CD4-positive, alpha-beta memory T cell (primary cell): Measurements from ENCODE around the gene ZNF578. TPM values are rescaled to one million over a fixed set of nuclear protein-coding genes. Genes with fewer than 3 reads are reported as not detected.
"Not testable (repeated sequence)": the region's sequence is repeated elsewhere in the genome, so short reads cannot be mapped to it uniquely, and the experiment has no call there.

Source experiments
- CTCF ChIA-PET: fragments of 350-600 bp; sonication (Branson Sonifier 250); formaldehyde crosslinking; loops from one replicate; lab custom pipeline; 2021; ENCODE audit warnings: inconsistent platforms; ENCODE audit not compliant: partially characterized antibody; lab: Charles Lee
- POLR2A ChIA-PET: fragments of 350-600 bp; sonication (Branson Sonifier 250); formaldehyde crosslinking; loops from one replicate; lab custom pipeline; 2021; ENCODE audit not compliant: partially characterized antibody; lab: Charles Lee
- DNase-seq, 5 donors: peaks; one replicate each; pipeline versions ENCODE4 v3.0.0 to v3.0.0-alpha.2; 2020 to 2022; ENCODE audit warnings: mixed read lengths in 1 of 5
- H3K27ac ChIP-seq: one replicate; pipeline ENCODE4 v1.7.0; 2013; ENCODE audit warnings: low read depth, low read length
- H3K27me3 ChIP-seq: 2 replicates; pipeline ENCODE4 v1.7.0; 2013; ENCODE audit warnings: mild to moderate bottlenecking, low read length, moderate library complexity; ENCODE audit not compliant: insufficient read depth
- H3K36me3 ChIP-seq: 2 replicates; pipeline ENCODE4 v1.7.0; 2013; ENCODE audit warnings: mild to moderate bottlenecking, low read length, moderate library complexity; ENCODE audit not compliant: insufficient read depth
- H3K4me1 ChIP-seq: 2 replicates; pipeline ENCODE4 v1.7.0; 2013; ENCODE audit warnings: mild to moderate bottlenecking, low read length, moderate library complexity; ENCODE audit not compliant: insufficient read depth
- H3K4me3 ChIP-seq, 2 donors: one replicate each; pipeline ENCODE4 v1.7.0; 2013; ENCODE audit warnings: low read length in 2 of 2, mild to moderate bottlenecking in 1 of 2
- H3K9me3 ChIP-seq, 2 donors: one replicate each; pipeline ENCODE4 v1.7.0; 2013; ENCODE audit warnings: low read length in 2 of 2, control low read depth in 1 of 2; ENCODE audit not compliant: control insufficient read depth in 1 of 2
- H3K27ac Mint-ChIP-seq, 7 donors: one replicate each; pipeline ENCODE4 v1.8.0; 2020 to 2021; ENCODE audit warnings: mixed read lengths in 7 of 7, mild to moderate bottlenecking in 6 of 7, inconsistent platforms in 3 of 7, moderate library complexity in 3 of 7
- H3K27me3 Mint-ChIP-seq, 2 donors: one replicate each; pipeline ENCODE4 v1.8.0; 2020 to 2021; ENCODE audit warnings: mixed read lengths in 2 of 2
- H3K36me3 Mint-ChIP-seq, 2 donors: one replicate each; pipeline ENCODE4 v1.8.0; 2020 to 2021; ENCODE audit warnings: mixed read lengths in 2 of 2, inconsistent platforms in 1 of 2, mild to moderate bottlenecking in 1 of 2
- H3K4me1 Mint-ChIP-seq, 4 donors: one replicate each; pipeline ENCODE4 v1.8.0; 2020 to 2021; ENCODE audit warnings: mixed read lengths in 4 of 4, mild to moderate bottlenecking in 1 of 4
- H3K4me3 Mint-ChIP-seq, 8 donors: one replicate each; pipeline ENCODE4 v1.8.0; 2020 to 2021; ENCODE audit warnings: mixed read lengths in 8 of 8, mild to moderate bottlenecking in 7 of 8, moderate library complexity in 6 of 8, inconsistent platforms in 3 of 8
- H3K9me3 Mint-ChIP-seq, 8 donors: one replicate each; pipeline ENCODE4 v1.8.0; 2020 to 2021; ENCODE audit warnings: mixed read lengths in 8 of 8, mild to moderate bottlenecking in 5 of 8, inconsistent platforms in 3 of 8, moderate library complexity in 1 of 8
- intact Hi-C: fragments of 100-400 bp; cut with micrococcal nuclease; formaldehyde crosslinking; loops from one replicate; pipeline ENCODE4 v1.15.1; 2023
- polyA plus RNA-seq, 2 donors: library from polyadenylated mRNA; unstranded; fragments of 300-500 nt; fragmentation: Illumina TruSeq; gene quantifications; one replicate each; pipeline ENCODE4 v1.2.3, GENCODE V29; 2021
- total RNA-seq, 2 experiments: library from RNA; stranded (reverse); gene quantifications; one replicate each; pipeline ENCODE4 v1.2.3, GENCODE V29; 2021

The ZNF578 gene
- total and polyA plus RNA-seq, 4 experiments from 2014 or later = 1.9 to 4.9 (median 3.2) TPM

DNA sequence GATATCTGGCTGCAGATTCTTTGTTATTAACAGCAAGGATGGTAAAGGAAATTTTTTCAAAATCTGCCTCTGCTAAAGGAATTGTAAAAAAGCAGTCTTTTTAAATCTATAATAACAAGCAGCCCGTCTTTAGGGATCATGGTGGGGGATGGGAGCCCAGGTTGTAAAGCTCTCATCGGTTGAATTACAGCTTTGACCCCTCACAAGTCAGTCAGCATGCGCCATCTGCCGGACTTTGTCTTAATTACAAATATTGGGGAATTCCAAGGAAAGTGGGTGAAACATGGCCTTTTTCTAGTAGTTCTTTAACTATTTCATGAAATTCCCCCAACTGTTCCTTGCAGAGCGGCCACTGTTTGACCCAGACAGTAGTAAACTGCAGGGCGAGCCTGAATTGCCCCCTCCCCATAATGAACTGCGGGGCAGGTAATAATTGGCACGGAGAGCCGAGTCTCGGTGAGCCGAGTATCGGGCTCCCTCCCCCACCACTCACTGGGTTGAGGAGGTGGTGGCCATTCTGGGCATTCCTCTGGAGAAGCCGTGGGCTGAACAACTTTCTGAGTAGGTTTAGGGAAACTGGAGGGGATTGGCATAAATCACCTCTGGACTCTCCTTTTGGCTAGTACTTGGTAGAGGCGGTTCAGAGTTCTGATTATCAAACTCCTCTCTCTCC lies 11.6 kb downstream of the ZNF578 start:
- ChIA-PET POLR2A (no interaction called here), CTCF (no interaction called here)
- Mint-ChIP-seq H3K27ac (no peak overlapping the region), H3K9me3 (peaks cover 2 to 96% (median 86%) of the 10 kb centered on the region in 8 donors), H3K36me3 (peaks cover 58 to 65% of the 10 kb centered on the region in 2 donors), H3K4me1 (no peaks in the 10 kb centered on the region), H3K4me3 (peak overlapping the region in 1 of 8 donors; percentile 5), H3K27me3 (no peaks in the 10 kb centered on the region)
- Histone ChIP-seq H3K4me1 (no peaks in the 10 kb centered on the region), H3K4me3 (no peak overlapping the region), H3K9me3 (peaks cover 0 to 44% of the 10 kb centered on the region in 2 donors), H3K27me3 (no peaks in the 10 kb centered on the region), H3K27ac (no peak overlapping the region), H3K36me3 (no peaks in the 10 kb centered on the region)
- intact Hi-C loops = no loop called here
- DNase-seq = no peak

DNA sequence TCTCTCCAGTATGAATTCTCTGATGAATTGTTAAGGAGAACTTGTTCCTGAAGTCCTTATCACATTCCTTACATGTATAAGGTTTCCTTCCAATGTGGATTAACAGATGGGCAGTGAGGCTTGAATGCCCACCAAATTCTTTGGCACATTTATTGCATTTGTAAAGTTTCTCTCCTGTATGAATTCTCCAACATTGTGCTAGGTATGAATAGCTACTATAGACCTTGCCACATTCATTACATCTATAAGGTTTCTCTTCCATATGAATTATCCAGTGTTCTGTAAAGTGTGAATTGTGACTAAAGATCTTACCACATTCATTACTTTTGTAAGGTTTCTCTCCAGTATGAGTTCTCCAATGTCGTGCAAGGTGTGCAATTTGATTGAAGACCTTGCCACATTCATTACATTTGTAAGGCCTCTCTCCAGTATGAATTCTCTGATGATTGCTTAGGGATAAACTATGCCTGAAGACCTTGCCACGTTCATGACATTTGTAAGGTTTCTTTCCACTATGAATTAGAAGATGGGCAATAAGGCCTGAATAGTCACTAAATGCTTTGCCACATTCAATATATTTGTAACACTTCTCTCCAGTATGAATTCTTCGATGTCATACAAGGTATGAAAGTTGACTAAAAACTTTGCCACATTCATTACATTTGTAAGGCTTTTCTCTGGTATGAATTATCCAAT lies 20.4 kb downstream of the ZNF578 start:
- Histone ChIP-seq H3K27ac (no peak overlapping the region), H3K36me3 (no peaks in the 10 kb centered on the region), H3K4me3 (no peak overlapping the region), H3K9me3 (peaks cover 0 to 69% of the 10 kb centered on the region in 2 donors), H3K27me3 (no peaks in the 10 kb centered on the region), H3K4me1 (no peaks in the 10 kb centered on the region)
- Mint-ChIP-seq H3K9me3 (peaks cover 3 to 96% (median 91%) of the 10 kb centered on the region in 8 donors), H3K4me1 (no peaks in the 10 kb centered on the region), H3K27me3 (no peaks in the 10 kb centered on the region), H3K36me3 (peaks cover 40 to 53% of the 10 kb centered on the region in 2 donors), H3K4me3 (no peak overlapping the region), H3K27ac (no peak overlapping the region)
- intact Hi-C loops = no loop called here
- POLR2A ChIA-PET = no interaction called here
- no peak for DNase-seq
- CTCF ChIA-PET = no interaction called here

DNA sequence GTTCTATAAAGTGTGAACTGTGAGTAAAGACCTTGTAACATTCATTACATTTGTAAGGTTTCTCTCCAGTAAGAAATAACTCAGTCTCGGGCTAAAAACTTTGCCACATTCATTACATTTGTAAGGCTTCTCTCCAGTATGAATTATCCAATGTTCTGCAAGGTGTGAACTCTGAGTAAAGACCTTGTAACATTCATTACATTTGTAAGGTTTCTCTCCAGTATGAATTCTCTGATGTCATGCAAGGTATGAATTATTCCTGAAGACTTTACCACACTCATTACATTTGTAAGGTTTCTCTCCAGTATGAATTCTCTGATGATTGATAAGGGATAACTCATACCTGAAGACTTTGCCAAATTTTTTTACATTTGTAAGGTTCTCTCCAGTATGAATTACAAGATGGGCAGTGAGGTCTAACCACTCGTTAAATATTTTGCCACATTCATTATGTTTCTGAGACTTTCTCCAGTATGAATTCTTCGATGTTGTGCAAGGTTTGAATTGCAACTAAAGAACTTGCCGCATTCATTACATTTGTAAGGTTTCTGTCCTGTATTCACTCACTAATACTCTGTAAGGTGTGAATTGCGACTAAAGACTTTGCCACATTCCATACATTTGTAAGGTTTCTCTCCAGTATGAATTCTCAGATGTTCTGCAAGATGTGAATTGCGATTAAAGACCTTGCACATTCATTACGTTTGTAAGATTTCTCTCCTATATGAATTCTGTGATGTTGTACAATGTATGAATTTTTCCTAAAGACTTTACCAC lies 21.2 kb downstream of the ZNF578 start:
- no peaks in the 10 kb centered on the region for H3K4me1 ChIP-seq
- Mint-ChIP-seq H3K27ac (no peak overlapping the region), H3K27me3 (no peaks in the 10 kb centered on the region), H3K4me3 (peak overlapping the region in 1 of 8 donors; percentile 33), H3K9me3 (peaks cover 3 to 94% (median 91%) of the 10 kb centered on the region in 8 donors), H3K36me3 (peaks cover 38 to 50% of the 10 kb centered on the region in 2 donors), H3K4me1 (no peaks in the 10 kb centered on the region)
- H3K36me3 ChIP-seq = no peaks in the 10 kb centered on the region
- no peaks in the 10 kb centered on the region for H3K27me3 ChIP-seq
- H3K9me3 ChIP-seq = peaks cover 0 to 69% of the 10 kb centered on the region in 2 donors
- intact Hi-C loops = no loop called here
- no peak overlapping the region for H3K27ac ChIP-seq
- POLR2A ChIA-PET = no interaction called here
- no peak overlapping the region for H3K4me3 ChIP-seq
- DNase-seq = no peak
- CTCF ChIA-PET = no interaction called here

DNA sequence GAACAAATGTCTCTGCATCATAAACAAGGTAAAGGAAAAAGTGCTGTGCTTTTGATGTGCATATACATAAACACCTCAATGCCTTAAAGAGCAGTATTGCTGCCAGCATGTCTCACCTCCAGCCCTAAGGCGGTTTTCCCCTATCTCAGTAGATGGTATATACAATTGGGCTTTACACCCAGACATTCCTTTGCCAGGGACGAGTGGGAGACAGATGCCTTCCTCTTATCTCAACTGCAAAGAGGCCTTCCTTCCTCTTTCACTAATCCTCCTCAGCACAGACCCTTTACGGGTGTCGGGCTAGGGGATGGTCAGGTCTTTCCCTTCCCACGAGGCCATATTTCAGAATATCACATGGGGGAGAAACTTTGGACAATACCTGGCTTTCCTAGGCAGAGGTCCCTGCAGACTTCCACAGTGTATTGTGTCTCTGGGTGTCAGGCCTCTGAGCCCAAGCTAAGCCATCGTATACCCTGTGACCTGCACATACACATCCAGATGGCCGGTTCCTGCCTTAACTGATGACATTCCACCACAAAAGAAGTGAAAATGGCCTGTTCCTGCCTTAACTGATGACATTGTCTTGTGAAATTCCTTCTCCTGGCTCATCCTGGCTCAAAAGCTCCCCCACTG lies 30.9 kb downstream of the ZNF578 start:
- POLR2A ChIA-PET = not testable (repeated sequence)

DNA sequence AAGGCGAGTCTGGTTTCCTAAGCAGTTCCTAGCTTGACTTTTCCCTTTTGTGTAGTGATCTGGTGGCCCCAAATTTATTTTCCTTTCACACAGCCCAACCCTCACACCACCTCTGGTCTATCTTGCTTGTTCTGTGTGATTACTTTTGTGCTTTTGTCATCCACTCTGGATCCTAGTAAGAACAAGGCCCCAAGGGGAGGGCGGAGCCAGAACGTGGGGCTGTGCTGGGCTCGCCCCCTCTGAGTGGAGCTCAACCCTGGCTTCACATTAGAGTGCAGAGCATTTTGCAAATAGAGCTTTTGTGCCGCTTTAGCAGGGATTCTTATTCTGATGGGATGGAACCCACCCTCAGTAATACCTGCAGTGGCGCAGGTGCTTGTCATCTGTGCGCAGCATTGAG lies 31.7 kb downstream of the ZNF578 start:
- H3K27ac Mint-ChIP-seq, H3K36me3 ChIP-seq, H3K9me3 ChIP-seq, H3K4me1 Mint-ChIP-seq, CTCF ChIA-PET, POLR2A ChIA-PET, DNase-seq, H3K27ac ChIP-seq, H3K27me3 ChIP-seq, H3K4me3 ChIP-seq, intact Hi-C loops, H3K27me3 Mint-ChIP-seq, H3K4me1 ChIP-seq: not testable (repeated sequence)
- peak overlapping the region in 1 of 8 donors; percentile 9 for H3K4me3 Mint-ChIP-seq
- peaks cover 29 to 33% of the 10 kb centered on the region in 2 donors for H3K36me3 Mint-ChIP-seq
- peaks cover 2 to 85% (median 71%) of the 10 kb centered on the region in 8 donors for H3K9me3 Mint-ChIP-seq

More for the DNA sequence above, 30.9 kb downstream of the ZNF578 start:
- CTCF ChIA-PET, H3K36me3 ChIP-seq, H3K27me3 Mint-ChIP-seq, H3K4me1 Mint-ChIP-seq, H3K27me3 ChIP-seq, H3K9me3 ChIP-seq, H3K27ac Mint-ChIP-seq, H3K4me1 ChIP-seq, intact Hi-C loops, H3K4me3 ChIP-seq, H3K4me3 Mint-ChIP-seq, DNase-seq, H3K27ac ChIP-seq: not testable (repeated sequence)
- H3K9me3 Mint-ChIP-seq = peaks cover 2 to 87% (median 69%) of the 10 kb centered on the region in 8 donors
- peaks cover 30 to 34% of the 10 kb centered on the region in 2 donors for H3K36me3 Mint-ChIP-seq

DNA sequence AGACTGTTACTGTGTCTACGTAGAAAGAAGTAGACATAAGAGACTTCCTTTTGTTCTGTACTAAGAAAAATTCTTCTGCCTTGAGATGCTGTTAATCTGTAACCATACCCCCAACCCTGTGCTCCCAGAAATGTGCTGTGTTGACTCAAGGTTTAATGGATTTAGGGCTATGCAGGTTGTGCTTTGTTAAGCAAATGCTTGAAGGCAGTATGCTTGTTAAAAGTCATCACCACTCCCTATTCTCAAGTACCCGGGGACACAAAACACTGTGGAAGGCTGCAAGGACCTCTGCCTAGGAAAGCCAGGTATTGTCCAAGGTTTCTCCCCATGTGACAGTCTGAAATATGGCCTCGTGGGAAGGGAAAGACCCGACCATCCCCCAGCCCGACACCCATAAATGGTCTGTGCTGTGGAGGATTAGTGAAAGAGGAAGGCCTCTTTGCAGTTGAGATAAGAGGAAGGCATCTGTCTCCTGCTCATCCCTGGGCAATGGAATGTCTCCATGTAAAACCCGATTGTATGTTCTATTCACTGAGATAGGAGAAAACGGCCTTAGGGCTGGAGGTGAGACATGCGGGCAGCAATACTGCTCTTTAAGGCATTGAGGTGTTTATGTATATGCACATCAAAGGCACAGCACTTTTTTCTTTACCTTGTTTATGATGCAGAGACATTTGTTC lies 32.3 kb downstream of the ZNF578 start:
- H3K36me3 ChIP-seq, POLR2A ChIA-PET, H3K27me3 Mint-ChIP-seq, H3K27ac Mint-ChIP-seq, H3K27me3 ChIP-seq, CTCF ChIA-PET, H3K4me3 ChIP-seq, H3K27ac ChIP-seq, intact Hi-C loops, H3K4me1 Mint-ChIP-seq, DNase-seq, H3K4me1 ChIP-seq, H3K9me3 ChIP-seq: not testable (repeated sequence)
- peaks cover 26 to 30% of the 10 kb centered on the region in 2 donors for H3K36me3 Mint-ChIP-seq
- peaks cover 2 to 85% (median 72%) of the 10 kb centered on the region in 8 donors for H3K9me3 Mint-ChIP-seq
- H3K4me3 Mint-ChIP-seq = peak overlapping the region in 1 of 8 donors; percentile 9
